ENCODE results near the gene METRNL. TPM values are rescaled to one million over a fixed set of nuclear protein-coding genes. Genes with fewer than 3 reads are reported as not detected.

Gene METRNL
- total RNA-seq, 1 donor = 140 TPM

DNA sequence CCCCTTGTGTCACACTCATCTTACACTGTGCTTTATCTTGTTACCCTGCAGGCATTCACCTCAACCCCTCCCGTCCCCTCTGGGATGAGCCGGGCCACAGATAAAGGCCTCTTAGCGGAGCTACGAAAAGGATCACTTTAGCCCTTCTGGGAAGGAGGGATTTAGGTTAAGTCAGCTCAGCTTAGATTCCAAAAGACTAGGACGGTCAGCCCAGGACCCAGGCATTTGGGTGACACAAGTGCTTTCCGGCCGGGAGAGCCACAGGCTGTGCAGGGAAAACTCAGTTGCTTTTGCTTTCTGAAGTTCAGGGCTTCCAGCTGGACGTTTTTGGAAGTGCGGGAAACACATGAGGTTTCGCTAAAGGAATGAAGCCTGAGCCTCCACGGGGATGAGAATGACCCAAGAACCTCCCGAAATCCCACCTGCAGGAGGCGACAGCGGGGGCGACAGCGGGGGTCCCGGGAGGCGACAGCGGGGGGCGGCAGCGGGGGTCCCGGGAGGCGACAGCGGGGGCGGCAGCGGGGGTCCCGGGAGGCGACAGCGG lies 11.6 kb upstream of the METRNL start:
- Histone ChIP-seq H3K4me2 (ENCODE audit: insufficient read depth, low read length) (no peak overlapping the region), H3K4me1 (ENCODE audit: insufficient read depth, low read length) (no peaks in the 10 kb centered on the region), H2AFZ (ENCODE audit: low read length) (no peak overlapping the region), H3K27me3 (ENCODE audit: insufficient read depth, low read length) (no peaks in the 10 kb centered on the region), H4K20me1 (ENCODE audit: insufficient read depth, low read length) (no peaks in the 10 kb centered on the region), H3K27ac (ENCODE audit: low read depth, low read length) (no peak overlapping the region), H3K36me3 (ENCODE audit: insufficient read depth, low read length) (no peaks in the 10 kb centered on the region), H3K4me3 (ENCODE audit: insufficient read depth, low read length) (no peak overlapping the region), H3K9me3 (ENCODE audit: low read depth, low read length) (no peaks in the 10 kb centered on the region), H3K79me2 (ENCODE audit: insufficient read depth, low read length) (no peaks in the 10 kb centered on the region)
- peak; percentile 96 for DNase-seq (ENCODE audit: insufficient read length, low spot score, missing footprints)
- TF ChIP-seq CTCF (IDR thresholded peaks at IDR 0.05; ENCODE audit: extremely low read depth, low read depth, low read length) = peak; percentile 8

DNA sequence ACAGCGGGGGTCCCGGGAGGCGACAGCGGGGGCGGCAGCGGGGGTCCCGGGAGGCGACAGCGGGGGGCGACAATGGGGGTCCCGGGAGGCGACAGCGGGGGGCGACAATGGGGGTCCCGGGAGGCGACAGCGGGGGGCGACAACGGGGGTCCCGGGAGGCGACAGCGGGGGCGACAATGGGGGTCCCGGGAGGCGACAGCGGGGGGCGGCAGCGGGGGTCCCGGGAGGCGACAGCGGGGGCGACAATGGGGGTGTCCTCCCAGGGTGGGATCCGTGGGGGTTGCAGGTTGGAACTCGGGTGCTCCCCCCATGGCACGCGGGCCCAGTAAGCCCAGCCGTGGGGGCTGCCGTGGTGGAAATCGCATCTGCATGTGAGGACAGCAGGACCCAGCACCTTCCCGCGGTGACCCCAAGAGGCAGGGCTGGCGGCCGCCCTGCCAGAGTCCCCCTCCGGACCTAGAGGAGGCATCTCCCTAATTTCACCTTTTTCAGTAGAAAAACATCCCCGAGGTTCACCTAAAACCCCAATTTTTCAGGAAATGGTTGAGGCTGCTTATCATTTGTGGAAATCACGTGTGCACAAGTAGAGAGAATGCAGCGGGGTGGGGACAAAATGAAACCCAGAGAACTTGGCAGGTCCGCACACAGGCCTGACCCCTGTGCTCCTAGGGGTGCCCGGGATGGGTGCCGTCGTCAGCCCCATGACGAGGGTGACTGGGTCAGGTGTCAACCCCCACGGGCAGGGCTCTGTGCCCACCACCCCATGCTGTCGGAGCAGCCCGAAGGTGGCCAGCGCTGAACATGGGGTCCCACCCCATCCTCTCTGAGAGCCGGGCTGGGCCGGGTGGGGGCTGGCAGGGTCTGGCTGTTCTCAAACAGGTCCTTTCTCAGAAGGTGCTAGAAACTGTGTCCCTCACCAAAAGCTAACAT lies 10.5 kb upstream of the METRNL start:
- Histone ChIP-seq H3K4me2 (ENCODE audit: insufficient read depth, low read length) (no peak overlapping the region), H3K4me1 (ENCODE audit: insufficient read depth, low read length) (peaks cover 8% of the 10 kb centered on the region), H2AFZ (ENCODE audit: low read length) (no peak overlapping the region), H4K20me1 (ENCODE audit: insufficient read depth, low read length) (no peaks in the 10 kb centered on the region), H3K4me3 (ENCODE audit: insufficient read depth, low read length) (no peak overlapping the region), H3K79me2 (ENCODE audit: insufficient read depth, low read length) (no peaks in the 10 kb centered on the region), H3K9me3 (ENCODE audit: low read depth, low read length) (no peaks in the 10 kb centered on the region), H3K36me3 (ENCODE audit: insufficient read depth, low read length) (no peaks in the 10 kb centered on the region), H3K27ac (ENCODE audit: low read depth, low read length) (no peak overlapping the region), H3K27me3 (ENCODE audit: insufficient read depth, low read length) (no peaks in the 10 kb centered on the region)
- no peak for TF ChIP-seq CTCF (IDR thresholded peaks at IDR 0.05; ENCODE audit: extremely low read depth, low read depth, low read length)
- peak; percentile 81 for DNase-seq (ENCODE audit: insufficient read length, low spot score, missing footprints)

DNA sequence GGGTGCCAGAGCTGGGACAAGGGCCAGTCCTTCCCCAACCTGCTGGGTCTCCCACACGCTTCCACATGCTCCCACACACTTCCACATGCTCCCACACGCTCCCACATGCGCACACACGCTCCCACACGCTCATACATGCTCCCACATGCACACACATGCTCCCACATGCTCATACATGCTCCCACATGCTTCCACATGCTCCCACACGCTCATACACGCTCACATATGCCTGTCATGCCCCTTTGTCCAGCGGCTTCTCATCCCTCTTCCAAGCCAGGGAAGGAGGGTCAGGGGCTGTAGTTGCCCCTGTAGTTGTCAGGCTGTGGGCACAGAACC lies 9.9 kb upstream of the METRNL start:
- H4K20me1 ChIP-seq (ENCODE audit: insufficient read depth, low read length) = no peaks in the 10 kb centered on the region
- H3K9me3 ChIP-seq (ENCODE audit: low read depth, low read length) = no peaks in the 10 kb centered on the region
- H2AFZ ChIP-seq (ENCODE audit: low read length) = no peak overlapping the region
- no peaks in the 10 kb centered on the region for H3K27me3 ChIP-seq (ENCODE audit: insufficient read depth, low read length)
- H3K79me2 ChIP-seq (ENCODE audit: insufficient read depth, low read length) = no peaks in the 10 kb centered on the region
- H3K36me3 ChIP-seq (ENCODE audit: insufficient read depth, low read length) = no peaks in the 10 kb centered on the region
- no peak overlapping the region for H3K27ac ChIP-seq (ENCODE audit: low read depth, low read length)
- no peak overlapping the region for H3K4me2 ChIP-seq (ENCODE audit: insufficient read depth, low read length)
- no peak for DNase-seq (ENCODE audit: insufficient read length, low spot score, missing footprints)
- peaks cover 10% of the 10 kb centered on the region for H3K4me1 ChIP-seq (ENCODE audit: insufficient read depth, low read length)
- no peak for TF ChIP-seq CTCF (IDR thresholded peaks at IDR 0.05; ENCODE audit: extremely low read depth, low read depth, low read length)
- no peak overlapping the region for H3K4me3 ChIP-seq (ENCODE audit: insufficient read depth, low read length)

Measured in osteoblast (primary cell).